ENCODE data around the gene GRM7. TPM values are rescaled to one million over a fixed set of nuclear protein-coding genes. Genes with fewer than 3 reads are reported as not detected.

Gene GRM7
- total and polyA plus RNA-seq, 2 donors (not counting 1 experiment from before 2014, with no cell fraction given), result not detected

GRCh38 chr3:7290077-7290825, 429.3 kb downstream of the GRM7 start:
- no peaks in the 10 kb centered on the region for H3K4me1 ChIP-seq (ENCODE audit: control insufficient read depth in 2 of 2, insufficient read depth in 2 of 2, low read length in 2 of 2)
- Mint-ChIP-seq H3K9me3 (ENCODE audit: insufficient read depth) (no peaks in the 10 kb centered on the region), H3K27ac (no peak overlapping the region), H3K4me3 (no peak overlapping the region), H3K4me1 (no peaks in the 10 kb centered on the region), H3K27me3 (no peaks in the 10 kb centered on the region)
- intact Hi-C loops (cut with micrococcal nuclease), result no loop called here
- H3K27ac ChIP-seq (ENCODE audit: low read length in 2 of 2), result no peak overlapping the region
- no peaks in the 10 kb centered on the region for H4K20me1 ChIP-seq (ENCODE audit: control insufficient read depth, insufficient read depth, low read length, poor library complexity, severe bottlenecking)
- no peaks in the 10 kb centered on the region for H3K79me2 ChIP-seq (ENCODE audit: control insufficient read depth, insufficient read depth, low read length)
- H3K9me3 ChIP-seq (ENCODE audit: control extremely low read depth in 1 of 3, control insufficient read depth in 2 of 3, insufficient read depth in 1 of 3, low read length in 2 of 3), result no peaks in the 10 kb centered on the region
- H3K27me3 ChIP-seq (replicated peaks in 1 of 4; ENCODE audit: control extremely low read depth in 1 of 4, control insufficient read depth in 3 of 4, insufficient read depth in 4 of 4, low read length in 3 of 4), result no peaks in the 10 kb centered on the region
- H3K36me3 ChIP-seq (replicated peaks in 1 of 2; ENCODE audit: control extremely low read depth in 1 of 2, control insufficient read depth in 1 of 2, extremely low read depth in 1 of 2, insufficient read depth in 2 of 2, low read length in 1 of 2), result no peaks in the 10 kb centered on the region
- H2AFZ ChIP-seq (ENCODE audit: insufficient read depth, low read depth, low read length, poor library complexity, severe bottlenecking), result no peak overlapping the region
- no CpG with 5 or more reads among the region's 1 CpG for WGBS (ENCODE audit: insufficient coverage)
- no peak overlapping the region for H3K4me2 ChIP-seq (replicated peaks; ENCODE audit: low read depth, low read length, poor library complexity, severe bottlenecking)
- POLR2A ChIA-PET, result no interaction called here
- ATAC-seq (ENCODE audit: low read depth), result no peak
- H3K4me3 ChIP-seq (ENCODE audit: control extremely low read depth in 1 of 5, extremely low read depth in 1 of 5, insufficient read depth in 1 of 5, low read depth in 2 of 5, low read length in 4 of 5), result no peak overlapping the region
- no peak for TF ChIP-seq EZH2 (IDR thresholded peaks at IDR 0.05; ENCODE audit: borderline replicate concordance, insufficient read depth, low read depth, low read length, poor library complexity, severe bottlenecking)
- TF ChIP-seq CTCF (IDR thresholded peaks at IDR 0.05), result no peak
- H3K9ac ChIP-seq (ENCODE audit: low read length), result no peak overlapping the region
- DNase-seq, result no peak
- CTCF ChIA-PET, result no interaction called here

DNA sequence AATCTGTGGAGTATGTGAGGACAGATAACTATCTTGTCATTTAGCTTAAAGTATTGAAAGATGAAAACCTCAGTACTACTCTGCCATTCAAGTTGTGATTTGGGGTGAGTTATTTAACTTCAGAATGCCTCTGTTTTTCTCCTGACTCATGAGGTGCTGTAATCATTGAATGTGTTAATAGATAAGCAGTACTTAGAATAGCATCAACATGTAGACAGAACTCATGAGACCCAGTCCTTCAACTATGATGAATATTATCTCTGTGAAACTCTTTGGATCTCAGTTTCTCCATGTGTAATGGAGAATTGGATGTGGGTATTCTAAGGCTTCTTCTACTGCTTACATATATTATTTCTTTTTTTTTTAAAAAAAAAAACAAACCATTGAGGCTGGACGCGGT, 431.4 kb downstream of the GRM7 start:
- no peak overlapping the region for H3K27ac Mint-ChIP-seq
- POLR2A ChIA-PET, result no interaction called here
- no peaks in the 10 kb centered on the region for H3K27me3 ChIP-seq (replicated peaks in 1 of 4; ENCODE audit: control extremely low read depth in 1 of 4, control insufficient read depth in 3 of 4, insufficient read depth in 4 of 4, low read length in 3 of 4)
- no peak overlapping the region for H3K4me2 ChIP-seq (replicated peaks; ENCODE audit: low read depth, low read length, poor library complexity, severe bottlenecking)
- no peaks in the 10 kb centered on the region for H3K4me1 ChIP-seq (ENCODE audit: control insufficient read depth in 2 of 2, insufficient read depth in 2 of 2, low read length in 2 of 2)
- intact Hi-C loops (cut with micrococcal nuclease), result no loop called here
- no peaks in the 10 kb centered on the region for H3K9me3 ChIP-seq (ENCODE audit: control extremely low read depth in 1 of 3, control insufficient read depth in 2 of 3, insufficient read depth in 1 of 3, low read length in 2 of 3)
- CTCF ChIA-PET, result no interaction called here
- no peaks in the 10 kb centered on the region for H3K9me3 Mint-ChIP-seq (ENCODE audit: insufficient read depth)
- H3K27me3 Mint-ChIP-seq, result no peaks in the 10 kb centered on the region
- H3K4me3 ChIP-seq (ENCODE audit: control extremely low read depth in 1 of 5, extremely low read depth in 1 of 5, insufficient read depth in 1 of 5, low read depth in 2 of 5, low read length in 4 of 5), result no peak overlapping the region
- H3K4me3 Mint-ChIP-seq, result no peak overlapping the region
- no peak overlapping the region for H3K9ac ChIP-seq (ENCODE audit: low read length)
- no peak overlapping the region for H2AFZ ChIP-seq (ENCODE audit: insufficient read depth, low read depth, low read length, poor library complexity, severe bottlenecking)
- DNase-seq (no peak), ATAC-seq (ENCODE audit: low read depth) (no peak)
- H3K27ac ChIP-seq (ENCODE audit: low read length in 2 of 2), result no peak overlapping the region
- TF ChIP-seq CTCF (IDR thresholded peaks at IDR 0.05) (no peak), EZH2 (IDR thresholded peaks at IDR 0.05; ENCODE audit: borderline replicate concordance, insufficient read depth, low read depth, low read length, poor library complexity, severe bottlenecking) (no peak)
- H3K36me3 ChIP-seq (replicated peaks in 1 of 2; ENCODE audit: control extremely low read depth in 1 of 2, control insufficient read depth in 1 of 2, extremely low read depth in 1 of 2, insufficient read depth in 2 of 2, low read length in 1 of 2), result no peaks in the 10 kb centered on the region
- H3K79me2 ChIP-seq (ENCODE audit: control insufficient read depth, insufficient read depth, low read length), result no peaks in the 10 kb centered on the region
- WGBS (ENCODE audit: insufficient coverage), result no CpG with 5 or more reads among the region's 2 CpGs
- H4K20me1 ChIP-seq (ENCODE audit: control insufficient read depth, insufficient read depth, low read length, poor library complexity, severe bottlenecking), result no peaks in the 10 kb centered on the region
- H3K4me1 Mint-ChIP-seq, result no peaks in the 10 kb centered on the region
